Endometrial microvascular endothelial cells (primary cell): Measurements from ENCODE around the gene RRAGC. TPM values are rescaled to one million over a fixed set of nuclear protein-coding genes. Genes with fewer than 3 reads are reported as not detected.

Experiments used
- in situ Hi-C: cut with HindIII; loops from 2 replicates; pipeline ENCODE4 v1.10.0; 2017; ENCODE audit warnings: low sequenced_read_pairs, low pct_unique_long_range_greater_than_20kb; ENCODE audit errors: inconsistent ontology term
- total RNA-seq: library from RNA; depleted of rRNA; stranded (reverse); fragments of >200 nt; gene quantifications from one replicate; pipeline ENCODE4 v1.2.3, GENCODE V29; 2015; ENCODE audit errors: inconsistent ontology term

RRAGC gene
- total RNA-seq, 1 donor from 2014 or later, result 20.5 TPM

DNA sequence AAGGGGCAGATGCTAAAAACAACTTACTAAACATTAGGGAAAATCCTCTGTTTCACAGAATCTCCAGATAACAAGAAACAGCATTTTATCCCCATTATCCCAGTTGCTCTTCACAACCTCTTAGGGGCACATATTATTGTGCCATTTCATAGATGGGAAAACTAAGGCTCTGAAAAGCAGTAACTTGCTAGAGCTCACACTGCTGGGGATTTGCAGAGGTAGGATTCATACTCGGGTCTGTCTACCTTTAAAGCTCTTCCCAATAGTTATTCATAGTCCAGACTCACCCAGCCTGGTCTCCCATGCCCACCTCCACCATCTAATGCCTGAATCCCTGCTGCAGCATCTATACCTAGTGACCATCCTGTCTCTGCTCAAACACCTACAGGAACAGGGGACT, 67.7 kb downstream of the RRAGC start:
- in situ Hi-C loops, result no loop called here

- in situ Hi-C loops, result no loop called here
Observed at GRCh38 chr1:38791164-38791515, 68.4 kb downstream of the RRAGC start.

DNA sequence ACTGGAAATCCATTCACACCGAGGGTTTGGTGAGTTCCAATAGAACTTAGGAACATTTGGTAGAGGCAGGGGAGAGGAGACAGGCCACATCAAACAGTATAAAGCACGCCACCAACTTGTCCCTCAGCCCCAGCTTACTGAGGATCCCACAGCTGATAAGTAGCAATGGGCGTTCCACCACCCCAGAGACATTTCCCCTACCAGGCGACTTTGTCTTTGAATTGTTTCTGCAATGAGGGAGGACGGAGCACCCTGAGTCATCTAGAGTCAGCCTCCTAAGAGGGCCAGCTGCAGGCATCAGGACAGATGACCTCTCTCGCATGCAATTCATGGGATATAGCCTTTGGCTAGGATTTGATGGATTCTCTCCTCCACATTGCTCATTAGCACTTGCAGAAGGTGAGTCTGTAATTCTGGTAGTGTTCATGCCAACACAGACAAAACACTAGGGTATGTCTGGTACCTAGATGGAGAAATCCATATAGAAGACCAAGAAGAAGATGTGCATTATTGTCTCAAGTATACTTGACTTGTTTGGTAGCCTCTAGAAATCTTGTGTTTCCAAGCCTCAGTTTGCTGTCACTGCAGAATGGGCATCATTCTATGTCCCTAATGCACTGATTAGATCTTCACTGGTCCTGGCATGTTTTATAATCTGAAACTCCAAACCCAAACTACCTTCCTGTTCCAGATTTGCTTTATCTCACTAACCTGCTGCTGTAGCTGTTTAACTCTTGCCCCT, 69.0 kb downstream of the RRAGC start:
- in situ Hi-C loops, result no loop called here

GRCh38 chr1:38789498-38790169, 69.9 kb downstream of the RRAGC start:
- in situ Hi-C loops, result no loop called here

GRCh38 chr1:38788341-38789336, 70.9 kb downstream of the RRAGC start:
- in situ Hi-C loops, result no loop called here

Other genes with a start within 250 kb of the RRAGC start
- 23.0 TPM for gene MYCBP, start 13.6 kb upstream of the RRAGC start, total RNA-seq
- not detected for gene GJA9, start 21.8 kb upstream of the RRAGC start, total RNA-seq
- not detected for gene RHBDL2, start 82.1 kb upstream of the RRAGC start, total RNA-seq
- 45.0 TPM for gene AKIRIN1, start 131.5 kb upstream of the RRAGC start, total RNA-seq
- gene NDUFS5, start 166.6 kb upstream of the RRAGC start, total RNA-seq, result 487 TPM